ENCODE measurements around the gene MYT1.

DNA sequence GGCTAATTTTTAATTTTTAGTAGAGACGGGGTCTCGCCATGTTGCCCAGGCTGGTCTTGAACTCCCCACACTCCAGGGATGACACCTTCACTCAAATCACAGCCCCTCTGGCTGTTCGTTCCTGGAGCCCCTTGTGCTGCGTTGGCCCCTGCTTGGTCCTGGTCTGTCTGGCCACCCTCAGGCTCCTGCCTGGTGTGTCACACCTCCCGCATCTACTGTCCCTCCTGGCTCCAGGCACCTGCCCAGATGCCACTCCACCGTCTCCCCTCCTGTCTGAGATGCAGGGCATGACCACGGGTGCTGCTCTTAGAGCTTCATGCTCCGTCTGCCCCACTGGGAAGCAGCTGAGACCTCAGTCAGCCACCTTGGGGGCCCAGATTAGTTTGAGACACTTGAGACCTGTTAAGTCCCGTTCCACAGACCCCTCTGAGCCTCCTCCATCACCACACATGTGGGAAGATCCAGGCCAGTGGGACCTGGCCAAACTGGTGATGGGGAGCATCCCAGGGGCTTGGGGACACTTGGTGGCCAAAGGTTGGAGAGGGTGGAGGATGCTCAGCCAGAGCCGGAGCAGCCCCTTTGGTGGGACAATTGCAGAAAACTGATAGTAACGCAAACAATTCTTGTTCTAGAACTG, 35.0 kb upstream of the MYT1 start:
- TF ChIP-seq, protein P1, sequence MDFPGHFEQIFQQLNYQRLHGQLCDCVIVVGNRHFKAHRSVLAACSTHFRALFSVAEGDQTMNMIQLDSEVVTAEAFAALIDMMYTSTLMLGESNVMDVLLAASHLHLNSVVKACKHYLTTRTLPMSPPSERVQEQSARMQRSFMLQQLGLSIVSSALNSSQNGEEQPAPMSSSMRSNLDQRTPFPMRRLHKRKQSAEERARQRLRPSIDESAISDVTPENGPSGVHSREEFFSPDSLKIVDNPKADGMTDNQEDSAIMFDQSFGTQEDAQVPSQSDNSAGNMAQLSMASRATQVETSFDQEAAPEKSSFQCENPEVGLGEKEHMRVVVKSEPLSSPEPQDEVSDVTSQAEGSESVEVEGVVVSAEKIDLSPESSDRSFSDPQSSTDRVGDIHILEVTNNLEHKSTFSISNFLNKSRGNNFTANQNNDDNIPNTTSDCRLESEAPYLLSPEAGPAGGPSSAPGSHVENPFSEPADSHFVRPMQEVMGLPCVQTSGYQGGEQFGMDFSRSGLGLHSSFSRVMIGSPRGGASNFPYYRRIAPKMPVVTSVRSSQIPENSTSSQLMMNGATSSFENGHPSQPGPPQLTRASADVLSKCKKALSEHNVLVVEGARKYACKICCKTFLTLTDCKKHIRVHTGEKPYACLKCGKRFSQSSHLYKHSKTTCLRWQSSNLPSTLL (IDR thresholded peaks at IDR 0.05), result no peak
- TF ChIP-seq, protein P2, sequence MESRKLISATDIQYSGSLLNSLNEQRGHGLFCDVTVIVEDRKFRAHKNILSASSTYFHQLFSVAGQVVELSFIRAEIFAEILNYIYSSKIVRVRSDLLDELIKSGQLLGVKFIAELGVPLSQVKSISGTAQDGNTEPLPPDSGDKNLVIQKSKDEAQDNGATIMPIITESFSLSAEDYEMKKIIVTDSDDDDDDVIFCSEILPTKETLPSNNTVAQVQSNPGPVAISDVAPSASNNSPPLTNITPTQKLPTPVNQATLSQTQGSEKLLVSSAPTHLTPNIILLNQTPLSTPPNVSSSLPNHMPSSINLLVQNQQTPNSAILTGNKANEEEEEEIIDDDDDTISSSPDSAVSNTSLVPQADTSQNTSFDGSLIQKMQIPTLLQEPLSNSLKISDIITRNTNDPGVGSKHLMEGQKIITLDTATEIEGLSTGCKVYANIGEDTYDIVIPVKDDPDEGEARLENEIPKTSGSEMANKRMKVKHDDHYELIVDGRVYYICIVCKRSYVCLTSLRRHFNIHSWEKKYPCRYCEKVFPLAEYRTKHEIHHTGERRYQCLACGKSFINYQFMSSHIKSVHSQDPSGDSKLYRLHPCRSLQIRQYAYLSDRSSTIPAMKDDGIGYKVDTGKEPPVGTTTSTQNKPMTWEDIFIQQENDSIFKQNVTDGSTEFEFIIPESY (CRISPR knock-in tag; IDR thresholded peaks at IDR 0.05), result no peak
- TF ChIP-seq, protein P3, sequence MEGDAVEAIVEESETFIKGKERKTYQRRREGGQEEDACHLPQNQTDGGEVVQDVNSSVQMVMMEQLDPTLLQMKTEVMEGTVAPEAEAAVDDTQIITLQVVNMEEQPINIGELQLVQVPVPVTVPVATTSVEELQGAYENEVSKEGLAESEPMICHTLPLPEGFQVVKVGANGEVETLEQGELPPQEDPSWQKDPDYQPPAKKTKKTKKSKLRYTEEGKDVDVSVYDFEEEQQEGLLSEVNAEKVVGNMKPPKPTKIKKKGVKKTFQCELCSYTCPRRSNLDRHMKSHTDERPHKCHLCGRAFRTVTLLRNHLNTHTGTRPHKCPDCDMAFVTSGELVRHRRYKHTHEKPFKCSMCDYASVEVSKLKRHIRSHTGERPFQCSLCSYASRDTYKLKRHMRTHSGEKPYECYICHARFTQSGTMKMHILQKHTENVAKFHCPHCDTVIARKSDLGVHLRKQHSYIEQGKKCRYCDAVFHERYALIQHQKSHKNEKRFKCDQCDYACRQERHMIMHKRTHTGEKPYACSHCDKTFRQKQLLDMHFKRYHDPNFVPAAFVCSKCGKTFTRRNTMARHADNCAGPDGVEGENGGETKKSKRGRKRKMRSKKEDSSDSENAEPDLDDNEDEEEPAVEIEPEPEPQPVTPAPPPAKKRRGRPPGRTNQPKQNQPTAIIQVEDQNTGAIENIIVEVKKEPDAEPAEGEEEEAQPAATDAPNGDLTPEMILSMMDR (IDR thresholded peaks at IDR 0.05 in 2 of 3, conservative IDR thresholded peaks at IDR 0.05 in 1 of 3; ENCODE audit: insufficient read depth in 2 of 3, low read depth in 1 of 3, low read length in 3 of 3), result no peak
